ENCODE results near the gene AP5S1. TPM values are rescaled to one million over a fixed set of nuclear protein-coding genes. Genes with fewer than 3 reads are reported as not detected.
"Not testable (repeated sequence)": the region's sequence is repeated elsewhere in the genome, so short reads cannot be mapped to it uniquely, and the experiment has no call there.

The AP5S1 gene
- total RNA-seq, 2 donors from 2014 or later = 14.6 to 17.3 TPM

DNA sequence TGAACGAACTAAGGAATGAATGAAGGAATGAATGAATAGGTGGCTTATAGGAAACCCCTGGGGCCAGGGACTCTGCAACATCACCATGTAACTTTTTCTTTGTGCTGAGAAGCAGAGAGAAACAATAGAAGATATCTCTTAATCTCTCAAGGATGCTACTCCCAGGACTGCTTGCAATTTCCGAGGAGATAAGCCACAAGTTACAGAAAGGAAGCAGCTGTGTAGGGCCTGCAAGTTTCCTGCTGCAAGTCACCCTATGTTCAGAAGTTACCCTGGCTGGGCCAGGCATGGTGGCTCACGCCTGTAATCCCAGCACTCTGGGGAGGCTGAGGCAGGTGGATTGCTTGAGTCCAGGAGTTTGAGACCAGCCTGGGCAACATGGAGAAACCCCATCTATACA is 19.0 kb downstream of the AP5S1 start:
- Histone ChIP-seq H3K4me1 (no peaks in the 10 kb centered on the region), H3K4me3 (no peak overlapping the region), H3K36me3 (no peaks in the 10 kb centered on the region), H3K9me3 (no peaks in the 10 kb centered on the region), H3K27me3 (no peaks in the 10 kb centered on the region), H3K27ac (no peak overlapping the region)
- DNase-seq (ENCODE audit: low spot score) = no peak
- TF ChIP-seq, protein P1, sequence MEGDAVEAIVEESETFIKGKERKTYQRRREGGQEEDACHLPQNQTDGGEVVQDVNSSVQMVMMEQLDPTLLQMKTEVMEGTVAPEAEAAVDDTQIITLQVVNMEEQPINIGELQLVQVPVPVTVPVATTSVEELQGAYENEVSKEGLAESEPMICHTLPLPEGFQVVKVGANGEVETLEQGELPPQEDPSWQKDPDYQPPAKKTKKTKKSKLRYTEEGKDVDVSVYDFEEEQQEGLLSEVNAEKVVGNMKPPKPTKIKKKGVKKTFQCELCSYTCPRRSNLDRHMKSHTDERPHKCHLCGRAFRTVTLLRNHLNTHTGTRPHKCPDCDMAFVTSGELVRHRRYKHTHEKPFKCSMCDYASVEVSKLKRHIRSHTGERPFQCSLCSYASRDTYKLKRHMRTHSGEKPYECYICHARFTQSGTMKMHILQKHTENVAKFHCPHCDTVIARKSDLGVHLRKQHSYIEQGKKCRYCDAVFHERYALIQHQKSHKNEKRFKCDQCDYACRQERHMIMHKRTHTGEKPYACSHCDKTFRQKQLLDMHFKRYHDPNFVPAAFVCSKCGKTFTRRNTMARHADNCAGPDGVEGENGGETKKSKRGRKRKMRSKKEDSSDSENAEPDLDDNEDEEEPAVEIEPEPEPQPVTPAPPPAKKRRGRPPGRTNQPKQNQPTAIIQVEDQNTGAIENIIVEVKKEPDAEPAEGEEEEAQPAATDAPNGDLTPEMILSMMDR (IDR thresholded peaks at IDR 0.05) = no peak

DNA sequence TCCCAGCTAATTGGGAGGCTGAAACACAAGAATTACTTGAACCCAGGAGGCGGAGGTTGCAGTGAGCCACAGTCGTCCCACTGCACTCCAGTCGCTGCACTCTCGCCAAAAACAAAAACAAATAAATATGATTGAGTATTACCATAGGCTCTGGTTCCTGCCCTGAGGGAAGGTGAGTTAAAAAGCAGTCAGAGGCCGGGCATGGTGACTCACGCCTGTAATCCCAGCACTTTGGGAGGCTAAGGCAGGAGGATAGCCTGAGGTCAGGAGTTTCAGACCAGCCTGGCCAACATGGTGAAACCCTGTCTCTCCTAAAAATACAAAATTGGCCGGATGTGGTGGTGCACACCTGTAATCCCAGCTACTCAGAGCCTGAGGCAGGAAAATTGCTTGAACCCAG is 19.9 kb downstream of the AP5S1 start:
- H3K9me3 ChIP-seq; H3K27me3 ChIP-seq; H3K27ac ChIP-seq; H3K4me1 ChIP-seq; H3K4me3 ChIP-seq; DNase-seq (ENCODE audit: low spot score); H3K36me3 ChIP-seq: not testable (repeated sequence)

DNA sequence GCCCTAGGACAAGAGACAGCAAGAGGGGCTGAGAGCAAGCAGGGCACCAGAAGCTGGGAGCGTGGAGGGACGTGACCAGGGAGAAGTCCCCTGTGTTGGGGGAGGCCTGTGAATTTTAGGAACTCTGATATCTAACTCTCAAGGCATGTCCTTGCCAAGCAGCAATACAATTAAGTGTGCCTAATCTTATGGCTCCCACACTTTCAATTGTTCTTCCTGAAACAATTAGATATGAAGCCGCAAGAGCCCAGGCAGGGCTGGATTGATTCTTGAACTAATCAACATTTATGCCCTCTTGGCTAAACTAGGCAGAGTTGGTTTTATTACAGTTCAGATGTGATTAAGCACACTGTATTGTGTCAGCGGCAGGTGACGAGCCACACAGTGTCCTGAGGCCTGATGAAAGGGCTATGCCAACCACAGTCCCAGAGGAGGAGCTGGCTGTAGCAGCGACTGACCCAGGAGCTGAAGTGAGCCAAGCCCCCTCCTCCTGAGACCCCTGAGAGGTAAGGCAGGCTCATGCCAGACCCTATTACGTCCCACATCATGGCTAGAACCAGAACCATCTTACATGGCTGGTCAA is 22.1 kb downstream of the AP5S1 start:
- Histone ChIP-seq H3K36me3 (no peaks in the 10 kb centered on the region), H3K4me3 (no peak overlapping the region), H3K4me1 (peaks cover 0 to 13% of the 10 kb centered on the region in 2 donors), H3K27me3 (no peaks in the 10 kb centered on the region), H3K27ac (no peak overlapping the region), H3K9me3 (no peaks in the 10 kb centered on the region)
- no peak for DNase-seq (ENCODE audit: low spot score)
- TF ChIP-seq, protein P1 (IDR thresholded peaks at IDR 0.05) = no peak

DNA sequence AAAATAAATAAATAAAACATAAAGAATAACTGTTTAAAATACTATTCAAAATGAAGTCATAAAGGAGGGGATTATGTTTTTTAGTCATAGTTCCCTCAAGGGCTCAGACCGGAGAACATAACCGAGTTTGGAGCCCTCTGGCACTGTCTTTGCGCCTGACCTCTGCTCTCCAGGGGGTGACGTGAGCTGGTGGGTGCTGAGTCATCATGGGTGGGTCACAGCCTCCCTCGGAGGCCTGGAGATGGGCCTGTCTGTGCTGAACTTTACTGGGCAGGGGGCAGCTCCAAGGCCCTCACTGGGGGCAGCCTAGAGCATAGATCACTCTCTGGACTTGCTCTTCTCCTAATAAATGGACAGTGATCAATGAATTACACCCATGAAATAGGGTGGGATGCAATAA is 23.1 kb downstream of the AP5S1 start:
- TF ChIP-seq, protein P1 (IDR thresholded peaks at IDR 0.05) = no peak
- no peaks in the 10 kb centered on the region for H3K9me3 ChIP-seq
- no peaks in the 10 kb centered on the region for H3K27me3 ChIP-seq
- peaks cover 0 to 22% of the 10 kb centered on the region in 2 donors for H3K4me1 ChIP-seq
- H3K4me3 ChIP-seq = no peak overlapping the region
- no peak overlapping the region for H3K27ac ChIP-seq
- no peak for DNase-seq (ENCODE audit: low spot score)
- H3K36me3 ChIP-seq = no peaks in the 10 kb centered on the region

DNA sequence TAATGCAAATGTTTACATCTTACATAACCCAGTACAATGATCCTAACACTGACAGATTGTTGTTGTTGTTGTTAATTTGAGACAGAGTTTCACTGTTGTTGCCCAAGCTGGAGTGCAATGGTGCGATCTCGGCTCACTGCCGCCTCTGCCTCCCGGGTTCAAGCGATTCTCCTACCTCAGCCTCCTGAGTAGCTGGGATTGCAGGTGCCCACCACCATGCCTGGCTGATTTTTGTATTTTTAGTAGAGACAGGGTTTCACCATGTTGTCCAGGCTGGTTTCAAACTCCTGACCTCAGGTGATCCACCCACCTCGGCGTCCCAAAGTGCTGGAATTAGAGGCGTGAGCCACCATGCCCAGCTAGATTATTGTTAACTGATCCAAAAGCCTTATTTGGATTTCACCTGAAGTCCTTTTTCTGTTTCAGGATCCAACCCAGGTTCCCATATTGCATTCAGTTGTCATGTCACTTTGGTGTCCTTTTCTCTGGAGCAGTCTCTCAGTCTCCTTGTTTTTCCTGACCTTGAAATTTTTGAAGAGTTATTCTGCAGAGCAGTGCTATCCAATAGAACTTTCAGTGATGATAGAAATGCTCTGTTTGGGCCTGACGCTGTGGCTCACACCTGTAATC is 23.8 kb downstream of the AP5S1 start:
- not testable (repeated sequence) for DNase-seq (ENCODE audit: low spot score); H3K27ac ChIP-seq; H3K9me3 ChIP-seq; H3K36me3 ChIP-seq; H3K4me3 ChIP-seq; H3K27me3 ChIP-seq
- H3K4me1 ChIP-seq = peaks cover 0 to 25% of the 10 kb centered on the region in 2 donors

DNA sequence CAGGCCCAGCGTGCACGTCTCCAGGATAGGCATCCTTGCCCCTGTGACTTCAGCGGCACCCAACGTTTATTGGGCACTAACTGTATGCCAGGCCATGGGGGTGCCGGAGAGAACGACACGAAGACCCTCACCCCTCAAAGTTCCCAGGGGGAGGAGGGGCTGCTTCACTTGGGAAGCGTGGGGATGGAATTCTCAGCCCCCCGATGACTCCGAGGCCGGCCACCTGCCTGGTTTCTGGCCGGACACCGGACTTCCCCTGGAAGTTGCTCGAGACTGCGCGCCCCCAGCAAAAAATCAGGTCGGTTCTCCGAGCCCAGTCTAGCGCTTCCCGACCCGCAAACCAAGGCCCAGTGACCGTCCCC is 26.0 kb downstream of the AP5S1 start:
- H3K27ac ChIP-seq = peak overlapping the region; percentile 94 to 96
- no peak for DNase-seq (ENCODE audit: low spot score)

More for the DNA sequence above, 26.0 kb downstream of the AP5S1 start:
- H3K27me3 ChIP-seq = no peaks in the 10 kb centered on the region
- H3K4me1 ChIP-seq = peaks cover 0 to 25% of the 10 kb centered on the region in 2 donors
- H3K36me3 ChIP-seq = no peaks in the 10 kb centered on the region
- H3K4me3 ChIP-seq = peak overlapping the region; percentile 95 to 98
- no peaks in the 10 kb centered on the region for H3K9me3 ChIP-seq
- TF ChIP-seq, protein P1 (IDR thresholded peaks at IDR 0.05) = no peak

All from right atrium auricular region (tissue), 2 donors.